ENCODE results near the gene MAEL.

DNA sequence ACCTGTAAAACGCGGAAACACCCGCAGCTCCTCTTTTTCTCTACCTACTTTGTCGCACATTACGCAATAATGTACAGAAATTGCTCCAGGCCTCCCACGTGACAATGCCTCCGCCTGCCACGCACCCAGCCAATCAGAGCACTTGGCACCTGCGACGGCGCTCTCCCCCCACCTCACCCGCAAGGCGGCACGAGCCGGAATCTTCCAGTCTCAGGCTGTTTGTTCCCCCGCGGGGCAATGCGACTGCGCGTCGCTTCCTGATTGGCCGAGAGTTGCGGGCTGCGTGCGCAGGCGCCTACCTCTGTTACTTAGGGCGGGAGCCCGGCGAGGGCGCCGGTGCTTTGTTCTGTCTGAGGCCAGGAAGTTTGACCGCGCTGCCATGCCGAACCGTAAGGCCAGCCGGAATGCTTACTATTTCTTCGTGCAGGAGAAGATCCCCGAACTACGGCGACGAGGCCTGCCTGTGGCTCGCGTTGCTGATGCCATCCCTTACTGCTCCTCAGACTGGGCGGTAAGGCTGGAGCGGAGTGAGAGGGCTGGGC, at the start of gene MAEL:
- TF ChIP-seq, protein P1, sequence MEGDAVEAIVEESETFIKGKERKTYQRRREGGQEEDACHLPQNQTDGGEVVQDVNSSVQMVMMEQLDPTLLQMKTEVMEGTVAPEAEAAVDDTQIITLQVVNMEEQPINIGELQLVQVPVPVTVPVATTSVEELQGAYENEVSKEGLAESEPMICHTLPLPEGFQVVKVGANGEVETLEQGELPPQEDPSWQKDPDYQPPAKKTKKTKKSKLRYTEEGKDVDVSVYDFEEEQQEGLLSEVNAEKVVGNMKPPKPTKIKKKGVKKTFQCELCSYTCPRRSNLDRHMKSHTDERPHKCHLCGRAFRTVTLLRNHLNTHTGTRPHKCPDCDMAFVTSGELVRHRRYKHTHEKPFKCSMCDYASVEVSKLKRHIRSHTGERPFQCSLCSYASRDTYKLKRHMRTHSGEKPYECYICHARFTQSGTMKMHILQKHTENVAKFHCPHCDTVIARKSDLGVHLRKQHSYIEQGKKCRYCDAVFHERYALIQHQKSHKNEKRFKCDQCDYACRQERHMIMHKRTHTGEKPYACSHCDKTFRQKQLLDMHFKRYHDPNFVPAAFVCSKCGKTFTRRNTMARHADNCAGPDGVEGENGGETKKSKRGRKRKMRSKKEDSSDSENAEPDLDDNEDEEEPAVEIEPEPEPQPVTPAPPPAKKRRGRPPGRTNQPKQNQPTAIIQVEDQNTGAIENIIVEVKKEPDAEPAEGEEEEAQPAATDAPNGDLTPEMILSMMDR (IDR thresholded peaks at IDR 0.05; ENCODE audit: low read depth, low read length, poor library complexity, severe bottlenecking) = no peak
- no peak for TF ChIP-seq EZH2phosphoT487 (IDR thresholded peaks at IDR 0.05; ENCODE audit: borderline replicate concordance, low read length)
